ENCODE data around the gene GLB1L3. TPM values are rescaled to one million over a fixed set of nuclear protein-coding genes. Genes with fewer than 3 reads are reported as not detected.

The GLB1L3 gene
- total RNA-seq, 6 experiments from 2014 or later = not detected

GRCh38 chr11:134338654-134339053, 62.5 kb downstream of the GLB1L3 start:
- WGBS (ENCODE audit: insufficient coverage, low coverage, low lambda C conversion rate, missing lambda C conversion rate) = 81% methylated on average over 7 of the region's 7 CpGs
- no peak for ATAC-seq

GRCh38 chr11:134339756-134340155, 63.6 kb downstream of the GLB1L3 start:
- H3K4me3 ChIP-seq = no peak overlapping the region
- H3K4me1 ChIP-seq = no peaks in the 10 kb centered on the region
- TF ChIP-seq POLR2A (IDR thresholded peaks at IDR 0.05) (no peak), CTCF (IDR thresholded peaks at IDR 0.05) (no peak)
- DNase-seq = no peak
- WGBS (ENCODE audit: insufficient coverage, low coverage, low lambda C conversion rate, missing lambda C conversion rate) = 100% methylated on average over 1 of the region's 4 CpGs
- H3K27me3 ChIP-seq = no peaks in the 10 kb centered on the region
- no peaks in the 10 kb centered on the region for H3K9me3 ChIP-seq
- no peak for ATAC-seq
- H3K27ac ChIP-seq = no peak overlapping the region
- intact Hi-C loops (cut with DNase I) = no loop called here
- H3K36me3 ChIP-seq = no peaks in the 10 kb centered on the region

More at GRCh38 chr11:134338654-134339053, 62.5 kb downstream of the GLB1L3 start:
- H3K27me3 ChIP-seq = no peaks in the 10 kb centered on the region
- no peak for DNase-seq
- no peak for TF ChIP-seq POLR2A (IDR thresholded peaks at IDR 0.05)
- TF ChIP-seq CTCF (IDR thresholded peaks at IDR 0.05) = no peak
- H3K27ac ChIP-seq = no peak overlapping the region
- no peak overlapping the region for H3K4me3 ChIP-seq
- intact Hi-C loops (cut with DNase I) = no loop called here
- H3K9me3 ChIP-seq = no peaks in the 10 kb centered on the region
- no peaks in the 10 kb centered on the region for H3K4me1 ChIP-seq
- no peaks in the 10 kb centered on the region for H3K36me3 ChIP-seq

- H3K4me1 ChIP-seq = no peaks in the 10 kb centered on the region
- 82% methylated on average over 4 of the region's 11 CpGs for WGBS (ENCODE audit: insufficient coverage, low coverage, low lambda C conversion rate, missing lambda C conversion rate)
- no peaks in the 10 kb centered on the region for H3K36me3 ChIP-seq
- H3K27ac ChIP-seq = no peak overlapping the region
- TF ChIP-seq CTCF (IDR thresholded peaks at IDR 0.05) = no peak
- H3K27me3 ChIP-seq = no peaks in the 10 kb centered on the region
- H3K4me3 ChIP-seq = no peak overlapping the region
- no peaks in the 10 kb centered on the region for H3K9me3 ChIP-seq
- DNase-seq = no peak
- ATAC-seq = no peak
- intact Hi-C loops (cut with DNase I) = no loop called here
Measured at GRCh38 chr11:134340354-134340964, 64.3 kb downstream of the GLB1L3 start.

GRCh38 chr11:134341805-134342571, 65.8 kb downstream of the GLB1L3 start:
- Histone ChIP-seq H3K4me3 (no peak overlapping the region), H3K27me3 (no peaks in the 10 kb centered on the region), H3K36me3 (no peaks in the 10 kb centered on the region), H3K27ac (no peak overlapping the region), H3K9me3 (no peaks in the 10 kb centered on the region), H3K4me1 (no peaks in the 10 kb centered on the region)
- ATAC-seq = no peak
- no peak for TF ChIP-seq CTCF (IDR thresholded peaks at IDR 0.05)
- TF ChIP-seq POLR2A (IDR thresholded peaks at IDR 0.05) = no peak
- WGBS (ENCODE audit: insufficient coverage, low coverage, low lambda C conversion rate, missing lambda C conversion rate) = 83% methylated on average over 4 of the region's 68 CpGs
- intact Hi-C loops (cut with DNase I) = no loop called here
- no peak for DNase-seq

Data from right lobe of liver (tissue), 6 donors.